NCI-H226 (cell line): Measurements from ENCODE around the gene DNAH10.

ENCODE experiments used
- DNase-seq: peaks from one replicate; pipeline ENCODE4 v3.0.0-alpha.2; 2015

DNAH10 gene, protein sequence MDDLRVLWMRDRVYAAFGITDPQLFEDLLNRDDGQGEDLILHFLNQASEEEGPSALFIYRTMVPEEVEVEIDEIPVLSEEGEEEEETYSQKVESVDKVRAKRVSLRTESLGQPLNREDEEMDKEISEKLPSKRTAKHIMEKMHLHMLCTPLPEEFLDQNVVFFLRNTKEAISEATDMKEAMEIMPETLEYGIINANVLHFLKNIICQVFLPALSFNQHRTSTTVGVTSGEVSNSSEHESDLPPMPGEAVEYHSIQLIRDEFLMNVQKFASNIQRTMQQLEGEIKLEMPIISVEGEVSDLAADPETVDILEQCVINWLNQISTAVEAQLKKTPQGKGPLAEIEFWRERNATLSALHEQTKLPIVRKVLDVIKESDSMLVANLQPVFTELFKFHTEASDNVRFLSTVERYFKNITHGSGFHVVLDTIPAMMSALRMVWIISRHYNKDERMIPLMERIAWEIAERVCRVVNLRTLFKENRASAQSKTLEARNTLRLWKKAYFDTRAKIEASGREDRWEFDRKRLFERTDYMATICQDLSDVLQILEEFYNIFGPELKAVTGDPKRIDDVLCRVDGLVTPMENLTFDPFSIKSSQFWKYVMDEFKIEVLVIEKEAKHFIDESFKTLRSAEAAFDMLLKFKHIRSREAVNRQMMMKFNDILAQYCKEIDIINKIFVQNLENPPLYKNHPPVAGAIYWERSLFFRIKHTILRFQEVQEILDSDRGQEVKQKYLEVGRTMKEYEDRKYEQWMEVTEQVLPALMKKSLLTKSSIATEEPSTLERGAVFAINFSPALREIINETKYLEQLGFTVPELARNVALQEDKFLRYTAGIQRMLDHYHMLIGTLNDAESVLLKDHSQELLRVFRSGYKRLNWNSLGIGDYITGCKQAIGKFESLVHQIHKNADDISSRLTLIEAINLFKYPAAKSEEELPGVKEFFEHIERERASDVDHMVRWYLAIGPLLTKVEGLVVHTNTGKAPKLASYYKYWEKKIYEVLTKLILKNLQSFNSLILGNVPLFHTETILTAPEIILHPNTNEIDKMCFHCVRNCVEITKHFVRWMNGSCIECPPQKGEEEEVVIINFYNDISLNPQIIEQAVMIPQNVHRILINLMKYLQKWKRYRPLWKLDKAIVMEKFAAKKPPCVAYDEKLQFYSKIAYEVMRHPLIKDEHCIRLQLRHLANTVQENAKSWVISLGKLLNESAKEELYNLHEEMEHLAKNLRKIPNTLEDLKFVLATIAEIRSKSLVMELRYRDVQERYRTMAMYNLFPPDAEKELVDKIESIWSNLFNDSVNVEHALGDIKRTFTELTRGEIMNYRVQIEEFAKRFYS (N-terminal part only)

DNA sequence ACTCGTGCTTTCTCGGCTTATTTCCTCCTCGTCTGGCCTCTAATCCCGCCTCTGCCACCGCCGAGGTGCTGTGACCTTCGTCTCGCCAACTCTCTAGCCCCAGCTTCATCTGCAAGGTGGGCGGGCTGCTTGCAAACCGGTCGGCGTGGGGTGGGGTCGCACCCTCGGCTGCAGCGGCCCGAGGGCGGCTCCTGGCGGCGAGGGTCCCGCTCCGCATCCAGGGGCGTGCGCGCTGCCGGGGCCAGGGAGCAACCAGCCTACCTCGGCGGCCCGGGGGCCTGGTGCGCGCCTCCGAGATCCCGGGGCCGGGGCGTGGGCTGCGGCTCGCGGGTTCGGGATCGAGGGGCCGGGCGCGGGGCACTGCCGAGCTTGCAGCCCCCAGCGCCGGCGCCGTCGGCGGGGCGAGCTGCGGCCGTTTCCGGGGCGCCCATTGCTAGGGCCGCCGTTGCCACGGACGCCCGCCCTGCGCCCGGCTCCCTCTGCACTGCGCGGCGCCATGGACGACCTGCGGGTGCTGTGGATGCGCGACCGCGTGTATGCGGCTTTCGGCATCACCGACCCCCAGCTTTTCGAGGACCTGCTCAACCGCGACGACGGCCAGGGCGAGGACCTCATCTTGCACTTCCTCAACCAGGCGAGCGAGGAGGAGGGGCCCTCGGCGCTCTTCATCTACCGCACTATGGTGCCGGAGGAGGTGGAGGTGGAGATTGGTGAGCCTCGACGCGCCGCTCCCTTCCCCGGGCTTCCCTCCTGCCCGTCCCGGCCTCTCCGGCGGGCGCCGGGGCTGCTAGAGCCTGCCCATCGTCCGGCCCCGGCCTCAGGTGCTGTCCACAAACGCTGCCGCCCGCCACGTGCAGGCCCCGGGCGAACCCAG, at the start of gene DNAH10:
DNAH10 (plus strand) TSS at position 461 of the 874 bp plus-strand sequence; CDS start at position 497, 36 bp downstream.
- no peak for DNase-seq

DNA sequence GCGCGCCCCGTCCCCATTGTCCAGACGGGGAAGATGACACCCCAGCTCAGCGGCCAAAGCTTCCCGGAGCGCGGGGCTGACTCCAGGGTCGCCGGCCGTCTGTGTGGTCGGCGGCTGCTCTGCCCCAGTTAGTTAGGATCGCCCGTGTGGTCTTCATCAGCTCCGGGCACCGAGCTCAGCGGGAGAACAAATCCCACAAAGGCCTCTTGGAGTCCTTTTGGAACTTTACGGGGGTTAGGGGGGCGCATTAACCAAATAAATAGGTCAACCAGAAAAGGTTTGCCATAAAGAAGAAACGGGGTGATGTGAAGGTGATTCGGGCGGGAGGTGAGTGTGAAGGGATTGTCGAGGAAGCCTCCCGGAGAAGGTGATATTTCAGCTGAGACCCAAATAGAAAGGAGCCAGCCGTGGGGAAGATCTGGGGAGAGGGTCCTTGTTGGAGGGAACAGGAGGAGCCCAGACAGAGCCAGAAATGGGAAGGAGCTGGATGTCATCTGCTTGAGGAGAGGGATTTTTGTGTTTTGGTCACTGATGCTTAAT, 49.3 kb upstream of the DNAH10 start:
- DNase-seq: no peak

DNA sequence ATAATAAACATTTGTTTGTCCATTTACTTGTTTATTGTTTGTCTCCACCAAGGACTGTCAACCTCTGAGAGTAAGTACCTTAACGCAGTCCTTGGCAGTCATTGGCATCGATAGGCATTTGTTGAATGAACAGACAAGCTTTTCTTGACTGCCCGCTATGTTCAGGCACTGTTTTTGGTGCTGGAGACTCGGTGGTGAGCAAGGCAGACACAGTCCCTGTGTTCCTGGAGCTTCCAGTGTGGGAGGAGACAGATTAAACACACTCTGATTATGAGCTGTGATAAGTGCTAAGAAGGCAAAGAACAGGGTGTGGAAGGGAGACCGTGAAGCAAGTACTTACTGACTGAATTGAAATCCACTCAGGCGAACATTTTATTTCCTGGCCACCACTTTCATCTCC, 48.7 kb upstream of the DNAH10 start:
- DNase-seq: no peak

DNA sequence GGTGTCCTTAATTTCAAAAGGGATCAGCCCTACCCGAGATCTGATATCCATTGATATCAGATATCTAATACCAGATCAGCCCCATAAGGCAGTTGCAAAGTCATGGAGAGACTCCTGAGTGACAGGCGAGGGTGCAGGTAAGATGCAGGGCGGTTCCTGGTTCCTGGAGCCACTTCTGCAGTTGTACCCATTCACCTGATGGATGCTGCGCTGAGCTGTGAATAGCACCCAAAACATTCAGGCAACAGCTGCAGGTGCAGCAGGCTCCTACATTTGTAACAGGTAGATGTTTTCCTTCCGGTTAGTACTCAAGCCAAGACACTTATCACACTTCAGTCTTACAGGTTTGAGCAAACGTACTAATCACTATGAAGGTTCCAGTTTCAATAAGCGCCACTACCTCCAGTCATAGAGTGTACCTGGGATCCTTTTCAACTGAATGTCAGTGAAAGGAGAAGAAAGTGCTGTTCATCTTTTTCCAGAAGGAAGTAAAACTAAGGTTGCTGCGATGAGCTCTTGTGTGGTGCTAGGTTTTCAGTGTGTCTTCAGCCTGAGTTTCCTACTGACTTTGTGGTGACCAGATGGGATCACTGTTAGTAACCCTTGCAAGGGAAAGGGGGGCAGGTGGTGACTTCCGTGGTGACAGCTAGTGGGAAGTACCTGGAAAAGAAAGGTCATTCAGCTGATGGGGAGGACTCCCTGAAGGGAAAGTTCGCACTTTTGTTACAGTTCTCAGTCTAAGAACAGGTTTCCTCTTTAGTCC, 48.1 kb upstream of the DNAH10 start:
- no peak for DNase-seq

DNA sequence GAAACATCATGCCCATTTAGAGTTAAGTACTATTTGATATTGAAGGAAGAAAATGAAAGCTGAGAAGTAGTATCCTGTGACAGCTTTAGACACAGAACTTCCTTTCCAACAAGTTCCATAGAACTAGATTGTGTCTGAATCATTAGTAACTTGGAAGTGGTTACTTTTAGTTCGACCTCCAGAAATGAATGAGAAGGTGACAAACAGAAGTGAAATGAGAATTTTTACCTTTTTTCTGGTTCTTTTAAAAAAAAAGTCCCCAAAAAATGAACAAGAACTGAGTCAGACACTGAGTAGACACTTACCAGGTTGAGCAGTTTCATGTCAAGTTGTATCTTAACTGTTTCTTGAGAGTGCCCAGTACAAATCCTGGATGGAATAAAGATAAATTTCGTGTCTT, 46.9 kb upstream of the DNAH10 start:
- DNase-seq: no peak

DNA sequence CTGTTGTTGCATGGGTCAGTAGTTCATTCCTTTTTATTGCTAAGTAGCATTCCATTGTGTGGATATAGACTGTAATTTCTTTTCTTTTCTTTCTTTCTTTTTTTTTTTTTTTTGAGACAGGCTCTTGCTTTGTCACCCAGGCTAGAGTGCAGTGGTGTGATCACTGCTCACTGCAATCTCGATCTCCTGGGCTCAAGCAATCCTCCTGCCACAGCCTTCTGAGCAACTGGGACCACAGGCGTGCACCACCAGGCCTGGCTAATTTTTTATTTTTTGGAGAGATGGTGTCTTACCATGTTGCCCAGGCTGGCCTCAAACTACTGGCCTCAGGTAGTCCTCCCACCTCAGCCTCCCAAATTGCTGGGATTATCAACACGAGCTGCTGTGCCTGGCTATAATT, 44.8 kb upstream of the DNAH10 start:
- no peak for DNase-seq

DNA sequence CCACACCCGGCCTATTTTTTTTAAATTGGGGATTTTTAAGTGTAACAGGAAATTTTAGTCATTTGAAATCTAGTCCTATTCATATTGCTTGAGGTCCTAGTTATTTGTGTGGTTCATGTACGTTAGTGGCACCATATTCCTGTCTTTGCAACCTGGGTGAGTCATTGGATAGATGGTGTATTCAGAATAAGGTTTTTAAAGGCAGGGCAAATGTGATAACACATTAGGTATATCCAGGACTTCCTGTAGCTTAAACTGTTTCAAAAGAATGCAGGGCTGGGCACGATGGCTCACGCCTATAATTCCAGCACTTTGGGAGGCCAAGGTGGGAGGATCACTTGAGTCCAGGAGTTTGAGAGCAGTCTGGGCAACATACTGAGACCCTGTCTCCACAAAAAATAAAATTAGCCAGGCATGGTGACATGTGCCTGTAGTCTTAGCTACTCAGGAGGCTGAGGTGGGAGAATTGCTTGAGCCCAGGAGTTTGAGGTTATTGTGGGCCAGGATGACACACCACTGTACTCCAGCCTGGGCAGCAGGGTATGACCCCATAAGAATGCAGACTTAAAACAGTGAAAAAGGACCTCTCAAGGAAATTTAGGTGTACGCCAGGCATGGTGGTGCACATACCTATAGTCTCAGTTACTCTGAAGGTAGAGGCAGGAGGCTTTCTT, 41.8 kb upstream of the DNAH10 start:
- peak; percentile 64 for DNase-seq

DNA sequence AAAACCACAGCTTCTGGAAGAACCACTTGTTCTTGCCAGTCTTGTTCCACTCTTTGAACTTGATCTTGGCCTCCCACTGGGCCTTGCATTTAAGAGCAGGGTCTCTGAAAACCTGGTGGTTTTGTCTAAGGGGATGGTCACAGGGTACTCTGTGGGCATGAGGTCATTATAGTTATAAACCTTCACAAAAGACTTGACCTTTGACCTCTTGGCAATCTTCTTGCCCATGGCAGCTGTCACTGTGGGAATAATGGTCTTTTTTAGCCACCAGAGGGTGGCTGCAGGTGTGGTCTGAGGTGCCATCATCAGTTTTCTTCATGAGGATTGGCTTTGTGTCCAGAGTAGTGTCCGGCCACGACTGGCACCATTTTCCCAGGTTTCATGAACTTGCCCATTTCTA, 40.9 kb upstream of the DNAH10 start:
- no peak for DNase-seq

DNA sequence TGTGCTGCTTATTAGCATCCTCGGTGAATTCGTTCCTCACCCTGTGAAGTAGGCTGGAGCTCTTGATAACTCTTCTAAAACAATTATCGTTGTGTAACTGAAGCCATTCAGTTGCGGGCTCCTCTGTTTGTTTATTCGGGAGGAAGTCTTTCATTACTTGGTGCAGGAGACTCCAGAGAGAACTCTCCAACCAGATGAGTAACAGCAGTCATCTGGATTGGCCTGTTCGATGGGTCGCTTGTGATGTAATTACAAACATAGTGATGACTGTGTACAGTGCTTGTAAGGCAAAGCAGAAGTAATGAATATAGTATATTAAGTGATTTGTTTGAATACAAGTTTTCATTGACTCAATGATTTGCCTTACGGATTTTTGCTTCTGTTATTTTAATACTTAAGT, 39.1 kb upstream of the DNAH10 start:
- no peak for DNase-seq

DNA sequence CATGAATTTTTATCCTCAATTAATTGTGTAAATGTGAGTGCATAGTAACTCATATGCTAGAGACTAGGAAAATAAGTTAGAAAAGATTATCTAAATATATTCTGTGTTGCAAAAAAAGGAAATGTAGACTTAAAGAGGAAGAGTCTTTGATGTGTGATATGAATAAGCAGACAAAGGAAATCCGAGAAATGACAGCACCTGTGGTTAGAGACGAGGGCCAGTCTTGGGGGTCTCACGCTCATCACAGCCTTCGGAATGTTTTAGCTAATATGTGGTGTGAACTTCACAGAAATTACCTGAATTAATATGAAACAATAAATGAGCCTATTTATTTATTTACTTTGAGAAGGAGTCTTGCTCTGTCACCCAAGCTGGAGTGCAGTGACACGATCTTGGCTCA, 38.3 kb upstream of the DNAH10 start:
- no peak for DNase-seq

DNA sequence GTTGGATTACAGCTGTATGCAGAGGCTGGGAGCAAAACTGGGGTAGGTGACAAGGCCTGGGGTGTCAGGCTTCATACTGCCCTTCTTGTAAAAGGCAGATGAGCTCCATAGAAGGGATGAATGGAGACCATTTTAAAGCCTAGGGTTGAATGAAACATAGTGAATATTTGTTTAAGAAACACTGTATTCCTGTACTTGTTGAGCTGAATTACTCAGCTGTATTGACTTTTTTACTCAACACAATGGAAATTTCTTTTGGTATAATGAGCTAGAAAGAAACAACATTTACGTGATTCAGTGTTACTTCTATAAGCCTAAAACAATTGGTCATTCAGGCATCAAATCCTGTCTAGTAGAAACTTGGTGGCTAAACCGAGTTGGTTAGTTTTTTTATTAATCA, 35.9 kb upstream of the DNAH10 start:
- DNase-seq: no peak

DNA sequence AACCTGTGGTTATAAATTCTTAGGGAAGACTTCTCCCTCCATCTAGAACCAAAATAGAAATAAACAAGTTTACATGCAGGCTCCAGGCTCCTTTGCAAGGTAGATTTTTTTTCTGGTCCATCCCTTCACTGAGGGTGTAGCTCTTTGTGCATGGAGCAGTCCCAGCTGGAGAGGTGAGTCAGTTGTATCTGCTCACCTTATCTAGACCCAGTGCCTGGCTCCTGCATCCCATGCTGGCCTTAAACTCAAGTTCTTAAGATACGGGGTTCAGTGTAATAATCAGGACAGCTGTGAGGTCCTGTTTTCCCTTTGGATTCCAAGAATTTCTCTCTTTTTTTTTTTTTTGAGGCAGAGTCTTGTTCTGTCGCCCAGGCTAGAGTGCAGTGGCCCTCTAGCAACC, 35.1 kb upstream of the DNAH10 start:
- no peak for DNase-seq

DNA sequence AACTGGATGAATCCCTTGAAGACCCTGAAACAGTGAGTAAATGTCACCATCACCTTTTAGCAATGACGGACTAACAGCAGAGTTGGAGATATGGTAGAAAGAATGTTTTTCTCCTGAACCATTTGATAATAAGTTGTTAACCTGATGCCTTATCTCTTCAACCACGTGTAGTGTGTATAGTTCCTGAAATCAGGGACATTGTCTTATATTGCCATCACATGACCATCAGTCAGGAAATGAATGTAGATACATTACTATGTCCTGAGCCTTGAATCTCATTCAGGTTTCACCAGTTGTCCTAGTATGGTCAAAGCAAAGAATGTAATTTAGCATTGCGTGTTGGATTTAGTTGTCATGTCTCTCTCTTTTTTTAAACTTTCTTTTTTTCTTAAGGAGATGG, 34.2 kb upstream of the DNAH10 start:
- no peak for DNase-seq

DNA sequence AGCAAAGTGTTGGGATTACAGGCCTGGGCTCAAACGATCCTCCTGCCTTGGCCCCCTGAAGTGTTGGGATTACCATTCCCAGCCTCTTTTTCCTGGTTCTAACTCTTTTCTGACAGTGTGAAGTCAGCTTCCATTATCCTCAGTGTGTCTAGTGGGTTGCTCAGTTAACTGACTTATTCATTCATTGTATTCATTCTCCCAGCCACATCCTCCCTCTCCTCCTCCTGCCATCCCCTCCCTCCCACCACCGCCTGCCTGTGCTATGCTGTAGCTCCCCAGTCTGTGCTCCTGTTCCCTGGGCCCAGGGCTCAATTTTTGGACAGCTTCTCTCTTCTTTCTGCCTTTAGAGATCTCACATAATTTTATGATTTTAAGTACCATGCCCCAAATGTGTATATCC, 30.5 kb upstream of the DNAH10 start:
- DNase-seq: no peak

DNA sequence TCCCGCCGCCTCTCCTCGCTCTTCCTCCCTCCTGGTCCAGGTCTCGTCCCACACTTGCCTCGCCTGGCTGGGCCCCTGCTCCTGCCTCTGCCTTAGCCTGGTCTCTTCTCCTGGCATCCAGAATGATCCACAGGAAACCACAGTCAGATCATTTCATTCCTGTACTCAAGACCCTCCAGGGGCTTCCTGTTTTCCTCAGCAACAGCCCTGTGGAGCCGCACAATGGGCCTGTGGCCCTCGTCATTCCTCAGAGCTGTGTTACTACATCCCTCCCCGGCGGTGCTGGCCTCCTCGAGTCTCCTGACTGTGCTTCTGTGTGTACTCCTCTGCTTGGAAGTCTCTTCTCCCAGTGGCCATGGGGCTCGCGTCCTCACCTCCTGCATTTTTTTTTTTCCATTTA, 29.9 kb upstream of the DNAH10 start:
- no peak for DNase-seq

DNA sequence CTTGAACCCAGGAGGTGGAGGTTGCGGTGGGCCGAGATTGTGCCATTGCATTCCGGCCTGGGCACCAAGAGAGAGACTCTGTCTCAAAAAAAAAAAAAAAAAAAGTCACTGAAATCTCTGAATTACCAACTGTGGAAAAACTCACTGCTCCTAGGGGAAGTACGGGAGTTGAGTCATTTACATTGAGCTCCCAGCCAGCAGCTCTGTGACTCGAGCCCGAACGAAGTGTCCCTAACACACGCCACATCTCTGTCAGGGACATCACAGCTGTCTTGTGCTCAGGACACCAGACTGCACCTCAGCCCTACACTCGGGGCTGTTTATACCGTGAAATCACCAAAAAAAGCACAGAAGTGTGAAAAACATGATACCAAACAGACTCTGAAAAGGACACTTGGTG, 28.9 kb upstream of the DNAH10 start:
- DNase-seq: no peak

DNA sequence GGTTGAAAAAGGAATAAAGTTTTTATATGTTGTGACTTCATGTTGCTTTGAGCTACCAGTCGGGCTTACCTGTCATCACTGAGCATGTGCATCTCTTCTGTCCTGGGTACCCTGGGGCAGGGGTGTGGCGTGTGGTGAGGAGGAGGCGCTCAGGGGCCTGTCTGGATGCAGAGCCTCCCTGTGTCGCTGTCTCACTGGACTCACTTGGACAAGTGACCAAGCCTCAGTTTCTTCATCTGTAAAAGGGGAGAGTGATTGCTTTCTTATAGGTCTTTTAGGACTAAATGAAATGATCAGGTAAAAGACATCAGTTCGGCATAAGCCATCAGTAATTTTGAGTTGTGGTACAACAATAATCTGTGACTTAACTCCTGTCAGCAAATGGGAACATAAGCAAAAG, 27.8 kb upstream of the DNAH10 start:
- no peak for DNase-seq

DNA sequence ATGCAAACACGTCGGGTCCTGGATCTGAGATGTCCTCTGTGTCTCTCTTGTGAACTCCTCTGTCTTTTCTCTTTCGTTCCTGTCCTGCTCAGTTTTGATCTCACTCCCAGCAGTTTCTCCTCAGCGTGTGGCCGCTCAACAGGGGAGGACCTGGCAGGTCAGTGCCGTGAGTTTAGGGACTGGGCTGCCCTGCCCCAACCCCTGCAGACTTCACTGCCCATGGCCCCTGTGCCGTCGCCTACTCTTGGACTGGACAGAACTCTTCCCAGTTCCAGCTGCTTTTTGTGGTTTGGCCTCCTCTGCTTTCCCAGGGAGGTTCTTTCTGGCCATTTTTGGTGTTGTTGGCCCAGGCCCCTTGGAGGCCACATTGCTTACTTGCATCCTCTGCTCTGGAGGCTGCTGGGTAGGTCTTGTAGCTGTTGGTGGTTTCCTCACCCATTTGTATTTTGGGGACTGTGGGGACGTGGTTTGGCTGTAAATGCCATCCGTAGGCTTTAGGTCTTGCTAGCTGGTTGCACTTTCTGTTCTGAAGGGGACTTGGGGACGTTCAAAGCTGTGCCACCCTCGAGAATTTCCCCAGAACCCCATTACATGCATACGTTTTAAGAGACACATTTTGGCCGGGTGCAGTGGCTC, 20.0 kb upstream of the DNAH10 start:
- no peak for DNase-seq

DNA sequence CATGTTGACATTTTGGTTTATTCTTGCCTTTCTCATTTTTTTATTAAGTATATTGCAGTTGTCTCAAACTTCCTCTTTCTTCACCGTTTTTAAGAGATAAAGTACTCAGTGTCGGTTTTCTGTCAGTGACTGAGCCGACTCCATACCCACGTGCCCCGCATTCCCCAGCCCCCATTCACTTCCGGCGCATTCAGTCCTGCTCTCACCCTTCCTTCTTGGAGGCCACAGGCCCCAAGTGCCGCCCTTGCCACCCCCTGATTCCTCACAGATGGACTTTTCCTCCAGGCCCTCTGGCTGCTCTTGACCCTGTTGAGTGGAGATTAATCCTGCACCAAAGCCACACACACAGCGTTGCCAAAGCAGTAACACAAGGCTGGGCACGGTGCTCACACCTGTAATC, 19.1 kb upstream of the DNAH10 start:
- no peak for DNase-seq

DNA sequence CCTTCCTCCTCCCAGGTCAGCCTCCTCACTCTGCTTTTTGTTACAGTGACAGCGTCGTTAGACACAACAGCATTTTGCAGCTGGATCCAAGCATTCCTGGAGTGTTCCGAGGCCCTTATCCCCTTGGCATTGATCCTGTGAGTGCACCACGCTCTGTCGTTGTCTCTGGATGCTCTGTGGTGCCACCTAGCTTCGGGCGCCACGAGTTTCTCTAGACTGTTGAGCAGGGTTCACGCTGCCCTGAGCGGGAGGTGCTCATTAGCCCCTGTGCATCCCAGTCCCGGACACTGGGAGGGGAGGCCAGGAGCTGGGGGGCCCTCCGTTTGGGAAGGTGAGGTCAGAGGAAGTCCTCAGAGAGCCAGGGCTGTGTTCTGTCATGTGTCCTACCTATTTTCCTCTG, 17.3 kb upstream of the DNAH10 start:
- no peak for DNase-seq
